Activated CD8-positive, alpha-beta memory T cell treated with anti-CD3 and anti-CD28 coated beads, Interleukin-2, amount 50 U/mL, for 24 hours (primary cell): ENCODE measurements around the gene PCDH10.

Experiments
- DNase-seq: peaks from one replicate; pipeline ENCODE4 v3.0.0-alpha.2; 2020; ENCODE audit errors: extremely low read depth

The PCDH10 gene, protein sequence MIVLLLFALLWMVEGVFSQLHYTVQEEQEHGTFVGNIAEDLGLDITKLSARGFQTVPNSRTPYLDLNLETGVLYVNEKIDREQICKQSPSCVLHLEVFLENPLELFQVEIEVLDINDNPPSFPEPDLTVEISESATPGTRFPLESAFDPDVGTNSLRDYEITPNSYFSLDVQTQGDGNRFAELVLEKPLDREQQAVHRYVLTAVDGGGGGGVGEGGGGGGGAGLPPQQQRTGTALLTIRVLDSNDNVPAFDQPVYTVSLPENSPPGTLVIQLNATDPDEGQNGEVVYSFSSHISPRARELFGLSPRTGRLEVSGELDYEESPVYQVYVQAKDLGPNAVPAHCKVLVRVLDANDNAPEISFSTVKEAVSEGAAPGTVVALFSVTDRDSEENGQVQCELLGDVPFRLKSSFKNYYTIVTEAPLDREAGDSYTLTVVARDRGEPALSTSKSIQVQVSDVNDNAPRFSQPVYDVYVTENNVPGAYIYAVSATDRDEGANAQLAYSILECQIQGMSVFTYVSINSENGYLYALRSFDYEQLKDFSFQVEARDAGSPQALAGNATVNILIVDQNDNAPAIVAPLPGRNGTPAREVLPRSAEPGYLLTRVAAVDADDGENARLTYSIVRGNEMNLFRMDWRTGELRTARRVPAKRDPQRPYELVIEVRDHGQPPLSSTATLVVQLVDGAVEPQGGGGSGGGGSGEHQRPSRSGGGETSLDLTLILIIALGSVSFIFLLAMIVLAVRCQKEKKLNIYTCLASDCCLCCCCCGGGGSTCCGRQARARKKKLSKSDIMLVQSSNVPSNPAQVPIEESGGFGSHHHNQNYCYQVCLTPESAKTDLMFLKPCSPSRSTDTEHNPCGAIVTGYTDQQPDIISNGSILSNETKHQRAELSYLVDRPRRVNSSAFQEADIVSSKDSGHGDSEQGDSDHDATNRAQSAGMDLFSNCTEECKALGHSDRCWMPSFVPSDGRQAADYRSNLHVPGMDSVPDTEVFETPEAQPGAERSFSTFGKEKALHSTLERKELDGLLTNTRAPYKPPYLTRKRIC

DNA sequence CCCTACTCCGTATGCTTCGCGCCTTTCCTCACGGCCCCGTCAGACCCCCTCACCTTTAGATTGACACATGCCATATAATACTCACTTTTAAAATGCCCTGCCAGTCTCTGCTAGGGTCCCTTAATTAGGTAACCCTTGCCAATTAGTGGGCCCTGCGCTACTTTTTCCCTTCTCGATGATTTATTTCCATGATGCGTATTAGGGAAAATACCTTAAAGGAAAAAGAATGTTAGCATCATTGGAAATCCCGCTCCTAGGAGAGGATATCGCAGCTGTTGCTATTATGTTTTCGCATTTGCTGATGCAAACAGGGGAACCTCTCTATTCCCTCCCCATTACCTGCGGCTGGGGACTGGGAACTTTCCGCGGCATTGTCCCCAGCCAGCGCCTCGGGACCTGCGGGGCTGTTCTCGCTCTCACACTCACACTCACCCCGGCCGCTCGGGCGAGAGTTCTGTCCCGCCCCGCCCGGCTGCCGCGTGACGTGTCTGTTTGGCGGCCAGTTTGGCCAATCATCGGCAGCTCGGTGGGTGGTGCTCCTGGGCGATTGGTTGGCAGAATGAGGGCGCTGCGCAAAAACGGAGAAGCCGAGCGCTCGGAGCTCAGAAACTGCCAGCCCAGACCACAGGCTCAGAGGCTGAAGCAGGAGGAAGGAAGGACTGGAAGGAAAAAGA, at the start of gene PCDH10:
Gene PCDH10, plus strand, starts transcription at position 605 of the 674 bp plus-strand sequence. CDS start 847 bp downstream, outside the sequence.
- DNase-seq: no peak

DNA sequence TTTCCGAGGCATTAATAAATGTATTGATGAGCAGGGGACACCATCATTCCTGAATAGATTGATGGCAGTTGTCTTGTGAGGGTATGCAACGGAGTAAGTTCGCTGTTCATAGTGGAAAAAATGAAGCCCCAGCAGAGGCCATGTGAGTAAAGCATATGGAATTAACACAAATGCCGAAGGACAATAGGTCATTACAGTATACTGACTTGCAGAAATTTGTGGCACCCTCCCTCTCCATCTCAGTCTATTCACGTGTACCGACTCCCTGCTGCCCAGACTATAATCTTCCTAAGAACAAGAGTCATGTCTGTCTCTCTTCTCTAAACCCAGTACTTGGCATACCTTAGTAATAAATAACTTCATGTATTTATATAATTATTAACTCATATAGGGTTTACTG, 47.1 kb upstream of the PCDH10 start:
- no peak for DNase-seq

DNA sequence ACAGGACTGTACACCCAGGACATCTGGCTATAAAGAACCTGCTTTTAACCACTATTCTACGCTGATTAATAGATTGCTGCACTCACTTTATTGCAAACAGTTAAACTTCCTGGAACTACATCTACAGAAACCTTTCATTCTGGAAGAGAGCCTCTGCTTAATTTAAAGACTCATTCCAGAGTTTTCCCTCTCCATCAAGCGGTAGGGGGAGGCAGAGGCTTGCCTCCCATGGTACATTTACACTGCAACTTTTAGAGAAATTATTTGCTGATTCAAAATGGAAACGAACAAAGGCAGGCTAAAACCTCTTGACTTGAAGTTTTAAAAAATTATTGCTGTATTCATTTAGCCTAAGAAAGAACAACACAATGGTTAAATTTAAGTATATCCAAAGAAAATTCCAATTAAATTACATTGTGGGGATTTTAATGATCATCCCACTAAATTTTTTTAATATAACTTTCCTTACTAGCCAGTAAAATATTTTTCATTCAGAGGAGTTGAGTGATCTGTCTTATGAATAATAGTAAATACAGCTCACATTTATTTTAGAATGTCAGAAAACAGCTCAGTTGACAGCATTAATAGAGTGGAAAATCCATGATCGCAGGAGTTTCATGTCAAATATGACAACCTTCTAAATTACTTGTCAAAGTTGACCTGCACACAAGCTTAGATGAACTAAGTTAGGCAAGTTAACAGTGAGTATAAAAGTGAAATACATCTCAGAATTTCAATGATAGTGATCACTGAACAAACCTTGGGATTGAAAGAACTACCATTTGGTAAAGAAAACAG, 46.3 kb upstream of the PCDH10 start:
- DNase-seq: no peak

DNA sequence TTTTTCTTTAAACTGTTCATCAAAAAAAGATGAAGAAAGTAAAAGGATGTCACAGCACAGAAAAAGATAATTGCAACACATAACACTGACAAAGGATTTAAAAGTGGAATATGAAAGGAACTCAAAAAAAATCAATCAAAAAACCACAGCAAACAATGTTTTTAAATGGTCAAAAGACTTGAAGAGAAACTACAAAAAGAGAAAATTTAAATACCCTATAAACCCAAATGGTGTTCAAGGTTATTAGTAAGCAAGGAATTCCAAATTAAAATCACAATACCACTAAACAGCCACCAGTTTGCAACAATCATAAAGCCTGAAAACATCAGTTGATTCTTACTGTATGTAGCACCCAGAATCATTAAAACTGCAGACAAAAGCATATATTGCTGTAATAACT, 36.5 kb upstream of the PCDH10 start:
- no peak for DNase-seq

DNA sequence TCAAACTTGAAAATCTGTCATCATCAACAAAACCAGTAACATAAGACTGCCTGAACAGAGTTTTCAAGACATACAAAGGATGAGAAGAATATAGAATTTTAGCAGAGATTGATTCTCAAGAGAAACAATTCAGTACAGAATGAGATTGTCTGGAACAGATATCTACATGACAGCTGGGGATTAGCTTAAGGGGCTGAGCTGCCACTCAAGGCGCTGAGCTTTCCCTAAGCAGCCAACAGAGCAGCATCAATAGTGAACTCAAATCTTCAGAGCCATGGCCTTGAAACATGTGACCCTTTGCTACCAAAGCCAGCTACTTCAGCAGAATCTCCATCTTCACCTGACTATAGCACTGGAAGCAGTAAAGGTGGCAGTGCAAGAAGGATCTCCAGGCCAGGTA, 24.3 kb upstream of the PCDH10 start:
- no peak for DNase-seq

DNA sequence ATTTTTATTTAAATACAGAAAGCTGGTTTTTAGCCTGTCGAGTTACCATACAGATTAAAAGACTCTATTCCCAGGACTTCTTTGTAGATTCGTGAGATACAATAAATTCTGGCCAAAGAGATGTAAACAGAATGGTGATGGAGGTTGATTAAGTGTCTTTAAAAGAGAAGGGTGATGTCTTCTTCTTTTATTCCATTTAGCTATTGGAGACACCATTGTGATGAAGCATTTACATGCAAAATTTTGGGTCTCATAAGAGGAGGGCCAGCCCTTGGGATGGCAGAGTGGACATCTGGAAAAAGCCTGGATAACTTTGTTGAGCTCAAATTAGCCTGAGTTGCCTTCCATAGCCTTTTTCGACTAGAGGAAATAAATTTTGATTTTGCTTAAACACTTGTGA, 21.6 kb upstream of the PCDH10 start:
- DNase-seq: no peak

DNA sequence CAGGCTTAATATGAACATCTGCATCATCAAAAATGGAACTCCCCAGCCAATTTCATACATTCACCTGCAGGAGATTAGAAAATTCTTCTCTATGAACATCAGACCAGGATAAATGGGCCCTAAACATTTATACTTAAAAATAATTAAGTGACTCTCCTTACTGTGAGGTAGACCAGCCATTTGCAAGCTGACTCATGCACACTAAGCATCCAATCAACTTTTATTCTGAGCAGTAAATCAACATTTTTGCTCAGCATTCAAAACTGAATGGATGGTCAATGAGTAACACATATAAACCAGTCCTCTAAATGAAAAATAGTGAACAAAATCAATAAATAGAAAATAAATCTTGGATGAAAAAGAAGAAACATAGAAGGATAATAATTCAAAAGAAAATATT, 19.9 kb upstream of the PCDH10 start:
- no peak for DNase-seq

DNA sequence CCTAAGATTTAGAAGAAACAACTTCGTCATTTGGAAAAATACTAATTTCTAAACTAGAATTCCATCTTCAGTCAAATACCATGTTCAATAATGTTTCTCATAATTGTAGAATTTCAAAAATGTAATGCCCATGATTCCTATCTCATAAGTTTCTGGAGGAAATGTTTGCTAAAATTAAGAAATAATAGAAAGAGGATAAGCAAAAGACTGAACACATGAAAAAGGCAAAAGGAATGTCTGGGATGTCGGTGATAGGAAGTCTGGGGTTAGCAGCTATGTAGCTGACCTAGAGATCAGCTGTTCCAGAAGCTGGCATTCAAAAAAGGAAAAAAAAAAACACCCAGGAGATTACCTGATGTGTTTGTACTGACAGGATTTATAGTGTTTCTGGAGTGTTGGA, 18.9 kb upstream of the PCDH10 start:
- DNase-seq: no peak

DNA sequence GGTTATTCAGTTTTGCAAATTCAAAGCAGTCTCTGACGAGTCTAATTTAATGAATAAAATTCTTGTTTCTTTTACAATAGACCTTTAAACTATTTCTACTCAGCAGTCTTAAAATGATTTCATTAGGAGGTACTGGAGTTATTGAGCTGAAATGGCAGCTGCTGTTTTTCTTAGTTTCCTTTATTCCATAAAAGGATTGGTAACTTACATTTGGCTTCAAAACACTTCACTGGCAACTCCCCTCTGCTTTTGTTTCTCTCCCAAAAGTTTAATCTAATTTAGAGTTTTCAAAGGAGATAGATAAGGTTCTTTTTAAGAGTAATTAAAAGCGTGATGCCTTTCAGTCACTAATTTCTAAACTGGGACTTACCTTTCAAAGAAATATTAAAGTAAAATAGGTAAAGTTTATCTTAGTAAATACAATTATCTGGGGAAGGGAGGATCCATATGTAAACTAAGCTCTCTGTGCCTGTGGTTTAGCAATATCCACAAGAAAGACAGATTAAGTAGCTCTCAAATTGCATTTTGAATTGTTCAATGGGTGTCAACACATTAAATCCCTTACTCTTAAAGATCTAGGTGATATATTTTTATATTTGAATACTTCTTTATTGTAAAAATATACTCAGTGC, 17.1 kb upstream of the PCDH10 start:
- no peak for DNase-seq

DNA sequence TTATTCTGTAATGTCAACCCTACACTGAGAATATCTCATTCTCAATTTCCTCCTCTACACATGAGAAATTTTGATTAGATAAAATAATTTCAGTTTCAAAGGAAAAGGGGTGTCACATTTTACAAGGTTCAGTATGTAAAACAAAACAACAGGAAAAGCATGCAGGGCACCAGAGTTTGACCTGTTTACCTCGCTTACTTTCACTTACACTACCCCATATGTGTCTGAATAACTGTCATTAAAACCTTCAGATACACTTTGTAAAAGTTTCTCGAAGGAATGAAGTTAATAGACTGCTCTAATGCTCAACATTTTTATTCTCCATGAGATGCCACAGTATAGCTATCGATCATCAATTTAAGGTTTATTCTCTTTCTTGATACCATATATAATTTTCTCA, 12.3 kb upstream of the PCDH10 start:
- DNase-seq: no peak

DNA sequence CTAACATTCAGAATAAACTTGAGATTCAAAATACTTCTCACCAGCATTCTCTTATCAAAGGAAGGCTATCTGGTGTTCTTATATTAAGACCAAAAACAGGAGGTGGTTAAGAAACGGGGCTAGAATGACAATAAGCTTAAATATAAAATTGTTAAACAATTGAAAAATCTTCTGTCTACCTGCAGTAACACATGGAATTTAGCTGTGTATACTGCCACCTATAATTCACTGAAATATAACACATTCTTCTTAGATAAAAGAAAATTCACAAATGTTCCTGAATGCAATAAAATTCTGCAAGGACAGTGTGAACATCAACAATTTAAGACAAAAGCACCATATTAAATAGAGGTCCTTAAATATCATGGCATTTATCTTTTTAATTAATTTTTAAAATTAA, 11.5 kb upstream of the PCDH10 start:
- no peak for DNase-seq

DNA sequence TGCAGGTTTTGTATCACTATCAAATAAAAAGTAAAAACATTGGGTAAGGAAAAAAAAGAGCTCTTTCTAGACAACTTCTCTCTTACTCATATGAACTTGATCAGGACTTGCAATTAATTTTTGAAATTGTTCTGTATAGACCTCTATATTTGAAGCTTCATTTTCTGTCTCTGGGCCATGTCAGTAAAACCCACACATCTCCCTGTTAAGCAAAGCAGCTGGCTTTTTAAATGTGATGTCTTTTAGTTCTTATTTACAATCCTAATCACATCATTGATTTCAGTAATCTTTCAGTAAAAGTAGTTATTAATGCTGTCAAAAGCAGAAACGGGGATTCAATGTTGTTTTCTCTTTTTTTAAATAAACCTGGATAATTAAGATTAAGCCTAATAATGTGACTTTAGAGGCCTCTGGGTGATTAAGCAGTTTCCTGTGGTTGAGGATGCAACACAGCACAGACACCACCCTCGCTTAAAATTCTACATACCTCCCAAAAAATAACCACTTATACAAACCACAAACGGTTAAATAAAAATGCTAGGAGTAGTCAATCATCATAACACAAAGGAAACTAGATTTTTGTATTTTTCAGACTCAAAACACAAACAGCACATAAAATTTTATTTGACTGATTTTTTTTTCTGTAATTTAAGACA, 5.2 kb upstream of the PCDH10 start:
- DNase-seq: no peak

DNA sequence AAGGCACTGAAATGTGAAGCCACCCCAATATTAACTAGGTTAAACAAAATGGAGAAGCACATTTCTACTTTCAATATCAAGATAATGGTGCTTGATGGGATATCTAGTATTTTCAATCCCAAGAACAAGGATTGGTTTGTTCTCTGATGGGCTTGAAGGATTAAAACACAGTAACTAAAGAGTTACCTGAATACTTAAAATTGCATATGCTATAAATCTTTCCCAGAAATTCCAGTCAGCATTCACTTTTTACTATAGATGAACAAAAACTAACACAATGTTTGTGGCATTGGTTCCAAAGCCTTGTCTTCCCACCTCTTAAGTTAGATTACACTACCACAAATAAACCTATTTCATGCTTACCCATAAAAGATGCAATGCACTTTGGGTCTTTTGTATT, 3.9 kb upstream of the PCDH10 start:
- DNase-seq: no peak

DNA sequence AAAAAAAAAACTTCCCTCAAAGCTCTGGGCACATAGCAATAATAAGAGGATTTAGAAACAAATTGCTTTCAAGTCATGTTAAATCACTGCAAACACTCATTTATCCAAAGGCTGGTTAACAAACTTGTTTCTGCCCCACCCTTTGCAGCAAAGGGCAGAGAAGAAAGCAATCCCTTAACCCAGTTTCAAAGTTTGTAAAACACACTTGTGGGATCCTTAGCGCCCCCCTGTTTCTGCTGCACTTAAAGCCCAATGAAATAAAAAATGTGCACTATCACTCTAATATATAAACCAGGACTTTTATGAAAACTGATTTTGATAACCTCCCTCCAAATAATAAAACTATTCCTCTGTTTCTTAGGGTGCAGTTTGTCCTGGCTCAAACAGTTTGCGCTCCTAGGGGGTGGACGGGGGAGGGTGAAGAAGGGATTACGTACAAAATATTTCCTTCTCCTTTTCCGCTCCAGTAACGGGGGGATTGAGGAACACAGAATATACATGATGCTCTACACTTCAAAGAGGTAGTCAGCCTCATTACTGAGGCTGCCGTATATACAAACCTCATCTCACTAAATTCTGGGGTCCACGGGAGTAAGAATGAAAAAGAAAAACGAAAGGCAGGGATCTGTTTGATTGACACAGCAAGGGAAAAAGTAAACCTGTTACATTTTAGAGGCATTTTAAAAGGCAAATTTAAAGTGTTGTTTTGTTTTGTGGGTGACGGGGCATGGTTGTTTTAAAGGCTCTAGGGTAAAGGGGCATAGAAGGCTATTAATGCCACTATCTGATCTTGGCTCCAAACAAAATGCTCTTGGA, 3.1 kb upstream of the PCDH10 start:
- no peak for DNase-seq

DNA sequence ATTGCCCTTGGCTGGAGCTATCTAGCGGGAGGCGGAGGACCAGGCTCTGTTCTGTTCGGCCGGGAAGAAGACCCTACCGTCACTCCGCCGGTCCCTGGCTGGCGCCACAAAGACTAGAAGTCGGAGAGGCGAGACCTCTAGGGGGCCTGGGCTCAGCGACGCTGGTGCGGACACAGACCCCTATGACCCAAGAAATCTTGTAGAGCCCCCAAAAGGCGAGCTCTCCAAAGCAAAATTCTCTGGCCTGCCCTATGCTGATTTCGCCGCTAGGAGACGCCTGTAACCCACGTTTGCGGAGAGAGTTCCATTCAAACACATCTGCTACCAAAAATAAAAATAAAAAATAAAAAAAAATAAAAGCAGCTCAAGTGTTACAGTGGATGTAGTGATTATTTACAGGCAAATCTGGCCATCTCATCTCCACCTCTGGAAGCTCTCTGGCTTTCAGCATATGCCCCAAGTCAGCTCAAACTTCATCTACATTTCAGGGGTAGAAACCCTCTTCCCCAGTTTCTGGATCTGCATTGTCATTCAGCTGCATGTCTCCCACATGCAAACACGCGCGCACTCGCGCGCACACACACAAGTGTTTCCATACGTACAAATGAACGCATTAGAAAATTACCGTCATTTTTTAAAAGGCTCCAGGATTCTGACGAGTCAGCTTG, 2.4 kb upstream of the PCDH10 start:
- no peak for DNase-seq

DNA sequence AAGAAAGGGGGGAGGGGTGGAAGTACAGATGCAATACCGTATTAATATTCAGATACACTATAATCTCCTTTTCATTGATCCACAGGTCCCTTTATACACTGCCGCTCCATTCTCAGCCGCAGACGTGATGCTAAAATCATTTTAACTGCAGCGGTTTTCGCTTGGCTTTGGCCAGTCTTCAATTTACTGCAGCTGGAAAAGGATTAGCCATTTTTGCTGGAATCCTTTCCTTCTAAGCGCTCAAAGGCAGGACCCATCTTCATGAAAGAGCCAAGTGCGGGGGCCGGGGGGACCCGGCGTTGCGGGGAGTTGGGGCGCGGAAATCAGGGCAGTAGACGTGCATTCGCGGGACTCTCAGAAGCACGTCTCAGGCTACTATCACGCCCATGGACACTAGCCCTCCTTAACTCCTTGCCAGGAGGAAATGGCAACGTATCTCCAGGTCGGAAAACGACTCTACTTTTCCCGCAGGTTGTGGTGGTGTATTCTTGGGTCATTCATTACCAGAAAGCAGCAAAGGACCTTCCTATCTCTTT, 1.7 kb upstream of the PCDH10 start:
- no peak for DNase-seq

DNA sequence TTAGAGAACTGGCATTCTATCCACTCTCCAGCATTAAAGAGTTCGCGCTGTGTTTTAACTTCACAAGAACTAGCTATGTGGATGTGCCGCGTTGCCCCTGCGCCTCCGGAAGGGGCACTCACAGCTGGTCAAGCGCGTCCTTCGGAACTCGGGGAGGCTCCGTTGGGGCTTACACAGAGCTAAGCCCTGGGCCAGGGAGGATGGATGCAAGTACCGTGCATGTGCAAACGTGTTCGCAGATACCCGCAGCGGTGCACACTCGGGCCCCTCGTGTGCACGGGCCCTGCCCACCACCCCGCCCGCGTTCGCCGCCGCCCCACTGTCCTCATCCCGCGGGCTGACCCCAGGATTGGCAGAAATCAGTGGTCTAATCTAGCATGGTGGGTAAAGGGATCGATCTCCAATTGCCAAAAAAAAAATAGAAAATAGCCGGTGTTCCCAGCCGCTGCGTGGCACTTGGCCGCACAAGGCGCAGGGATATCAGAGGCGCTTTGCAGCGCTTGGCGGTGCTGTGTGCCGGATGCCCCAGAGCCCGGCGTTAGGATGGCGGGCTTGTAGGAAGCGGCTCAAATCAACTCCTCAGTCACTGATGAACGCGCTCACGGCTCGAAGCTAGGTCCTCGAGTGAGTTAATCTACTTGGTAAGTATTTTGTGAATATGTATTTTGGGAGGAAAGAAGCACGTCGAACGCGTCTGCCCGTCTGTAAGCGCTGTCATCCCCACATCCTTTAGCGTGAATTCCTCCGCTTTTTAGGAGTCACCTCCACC, 989 bp upstream of the PCDH10 start:
- no peak for DNase-seq

DNA sequence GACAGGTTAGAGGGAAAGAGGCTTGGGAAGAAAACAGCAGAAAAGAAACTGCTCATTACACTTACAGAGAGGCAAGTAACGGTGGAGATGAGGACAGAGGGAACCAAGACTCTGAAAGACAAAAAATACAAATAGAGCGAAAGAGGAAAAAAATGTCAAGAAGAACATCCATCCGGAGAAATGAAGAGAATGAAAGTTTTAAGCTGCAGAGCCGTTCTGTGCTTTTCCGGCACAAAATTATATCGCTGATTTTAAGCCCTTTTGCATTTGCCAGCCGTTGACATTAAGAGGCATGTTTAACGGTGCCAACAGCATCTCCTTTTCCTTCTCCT, 236 bp downstream of the PCDH10 start:
- DNase-seq: no peak
